HG03565 (cell line): Measurements from ENCODE around the gene SH2D3A.
"Not testable (repeated sequence)": the region's sequence is repeated elsewhere in the genome, so short reads cannot be mapped to it uniquely, and the experiment has no call there.

Source experiments
- ATAC-seq: cut with Tn5 transposase; IDR thresholded peaks from one replicate; pipeline ENCODE4 v1.9.1; 2021; ENCODE audit warnings: mild to moderate bottlenecking, moderate library complexity; ENCODE audit not compliant: unreplicated experiment

SH2D3A gene

GRCh38 chr19:6762253-6762797, 4.9 kb downstream of the SH2D3A start:
- not testable (repeated sequence) for ATAC-seq

GRCh38 chr19:6761053-6761676, 6.1 kb downstream of the SH2D3A start:
- no peak for ATAC-seq

GRCh38 chr19:6760606-6761005, 6.6 kb downstream of the SH2D3A start:
- no peak for ATAC-seq

- ATAC-seq, result no peak
Observed at GRCh38 chr19:6754653-6755463, 12.4 kb downstream of the SH2D3A start.

GRCh38 chr19:6754136-6754535, 13.1 kb downstream of the SH2D3A start:
- ATAC-seq, result no peak

GRCh38 chr19:6753178-6754031, 13.8 kb downstream of the SH2D3A start:
- ATAC-seq, result peak; percentile 54

GRCh38 chr19:6752256-6753177, 14.7 kb downstream of the SH2D3A start:
- ATAC-seq, result no peak

GRCh38 chr19:6751189-6751588, 16.0 kb downstream of the SH2D3A start:
- ATAC-seq, result no peak

GRCh38 chr19:6750062-6750461, 17.2 kb downstream of the SH2D3A start:
- no peak for ATAC-seq

- not testable (repeated sequence) for ATAC-seq
Observed at GRCh38 chr19:6748543-6748942, 18.7 kb downstream of the SH2D3A start.

- ATAC-seq, result no peak
Observed at GRCh38 chr19:6745965-6746364, 21.3 kb downstream of the SH2D3A start.

- no peak for ATAC-seq
Observed at GRCh38 chr19:6744381-6745301, 22.6 kb downstream of the SH2D3A start.

- ATAC-seq, result no peak
Observed at GRCh38 chr19:6743714-6744380, 23.4 kb downstream of the SH2D3A start.

- ATAC-seq, result no peak
Observed at GRCh38 chr19:6743066-6743465, 24.2 kb downstream of the SH2D3A start.

GRCh38 chr19:6740589-6741343, 26.5 kb downstream of the SH2D3A start:
- ATAC-seq, result no peak

GRCh38 chr19:6739883-6740588, 27.2 kb downstream of the SH2D3A start:
- no peak for ATAC-seq

- no peak for ATAC-seq
Observed at GRCh38 chr19:6739390-6739882, 27.8 kb downstream of the SH2D3A start, which contains the start of gene TRIP10. TRIP10 (plus strand) TSS chr19:6739680; CDS start chr19:6739762, 82 bp downstream.
